Measurements from ENCODE around the gene GIGYF2.
"Not testable (repeated sequence)": the region's sequence is repeated elsewhere in the genome, so short reads cannot be mapped to it uniquely, and the experiment has no call there.

GIGYF2 gene

DNA sequence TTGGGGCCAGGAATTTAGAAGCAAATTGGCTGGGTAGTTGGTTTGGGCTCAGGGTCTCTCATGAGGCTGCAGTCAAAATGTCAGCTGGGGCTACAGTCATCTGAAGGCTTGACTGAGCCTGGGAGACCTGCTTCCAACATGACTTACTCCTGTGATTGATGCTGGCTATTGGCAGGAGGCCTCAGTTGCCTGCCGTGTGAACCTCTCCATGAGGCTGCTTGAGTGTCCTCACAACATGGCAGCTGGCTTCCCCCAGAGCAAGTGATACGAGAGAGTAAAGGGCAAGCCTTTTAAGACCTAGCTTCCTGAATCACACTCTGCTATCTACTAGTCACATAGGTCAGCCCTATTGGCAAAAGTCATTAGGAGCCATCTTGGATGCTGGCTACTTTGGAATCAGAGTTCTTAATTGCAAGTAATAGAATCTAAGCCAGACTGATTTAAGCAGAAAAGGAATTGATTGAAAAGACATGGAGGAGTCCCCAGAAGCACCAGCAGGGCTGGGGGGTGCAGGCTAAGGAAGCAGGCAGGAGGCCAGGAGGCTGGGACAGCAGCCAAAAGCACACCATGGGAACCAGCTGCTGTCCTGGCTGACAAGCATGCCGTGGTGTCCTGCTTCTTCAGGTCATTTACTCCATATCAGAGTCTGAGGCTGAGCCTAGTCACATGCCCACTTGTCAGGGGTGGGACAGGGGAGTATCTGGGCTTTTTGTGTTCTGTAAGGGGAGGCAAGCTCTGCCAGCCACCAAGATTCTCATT lies 7.8 kb upstream of the GIGYF2 start:
- TF ChIP-seq GLIS1 (tag by site-specific recombination; IDR thresholded peaks at IDR 0.05) (peak; percentile 51), ZNF175 (tag by site-specific recombination; IDR thresholded peaks at IDR 0.05) (no peak), ZNF677 (tag by site-specific recombination; IDR thresholded peaks at IDR 0.05) (no peak), TRIM28 (IDR thresholded peaks at IDR 0.05; ENCODE audit: borderline replicate concordance, low read length) (no peak), ZNF510 (tag by site-specific recombination; IDR thresholded peaks at IDR 0.05; ENCODE audit: insufficient replicate concordance) (no peak), GLIS2 (tag by site-specific recombination; IDR thresholded peaks at IDR 0.05) (no peak), ZNF138 (tag by site-specific recombination; IDR thresholded peaks at IDR 0.05; ENCODE audit: borderline replicate concordance) (no peak), ZNF549 (tag by site-specific recombination; IDR thresholded peaks at IDR 0.05) (no peak), ZNF423 (tag by site-specific recombination; IDR thresholded peaks at IDR 0.05) (no peak), ZIC2 (tag by site-specific recombination; IDR thresholded peaks at IDR 0.05) (peak; percentile 61), ZNF133 (tag by site-specific recombination; IDR thresholded peaks at IDR 0.05) (no peak), ZNF426 (tag by site-specific recombination; IDR thresholded peaks at IDR 0.05) (no peak), ZNF416 (tag by site-specific recombination; IDR thresholded peaks at IDR 0.05) (no peak)
- TF ChIP-seq, protein P1, sequence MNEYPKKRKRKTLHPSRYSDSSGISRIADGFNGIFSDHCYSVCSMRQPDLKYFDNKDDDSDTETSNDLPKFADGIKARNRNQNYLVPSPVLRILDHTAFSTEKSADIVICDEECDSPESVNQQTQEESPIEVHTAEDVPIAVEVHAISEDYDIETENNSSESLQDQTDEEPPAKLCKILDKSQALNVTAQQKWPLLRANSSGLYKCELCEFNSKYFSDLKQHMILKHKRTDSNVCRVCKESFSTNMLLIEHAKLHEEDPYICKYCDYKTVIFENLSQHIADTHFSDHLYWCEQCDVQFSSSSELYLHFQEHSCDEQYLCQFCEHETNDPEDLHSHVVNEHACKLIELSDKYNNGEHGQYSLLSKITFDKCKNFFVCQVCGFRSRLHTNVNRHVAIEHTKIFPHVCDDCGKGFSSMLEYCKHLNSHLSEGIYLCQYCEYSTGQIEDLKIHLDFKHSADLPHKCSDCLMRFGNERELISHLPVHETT (tag by site-specific recombination; IDR thresholded peaks at IDR 0.05), result no peak
- TF ChIP-seq, protein P2, sequence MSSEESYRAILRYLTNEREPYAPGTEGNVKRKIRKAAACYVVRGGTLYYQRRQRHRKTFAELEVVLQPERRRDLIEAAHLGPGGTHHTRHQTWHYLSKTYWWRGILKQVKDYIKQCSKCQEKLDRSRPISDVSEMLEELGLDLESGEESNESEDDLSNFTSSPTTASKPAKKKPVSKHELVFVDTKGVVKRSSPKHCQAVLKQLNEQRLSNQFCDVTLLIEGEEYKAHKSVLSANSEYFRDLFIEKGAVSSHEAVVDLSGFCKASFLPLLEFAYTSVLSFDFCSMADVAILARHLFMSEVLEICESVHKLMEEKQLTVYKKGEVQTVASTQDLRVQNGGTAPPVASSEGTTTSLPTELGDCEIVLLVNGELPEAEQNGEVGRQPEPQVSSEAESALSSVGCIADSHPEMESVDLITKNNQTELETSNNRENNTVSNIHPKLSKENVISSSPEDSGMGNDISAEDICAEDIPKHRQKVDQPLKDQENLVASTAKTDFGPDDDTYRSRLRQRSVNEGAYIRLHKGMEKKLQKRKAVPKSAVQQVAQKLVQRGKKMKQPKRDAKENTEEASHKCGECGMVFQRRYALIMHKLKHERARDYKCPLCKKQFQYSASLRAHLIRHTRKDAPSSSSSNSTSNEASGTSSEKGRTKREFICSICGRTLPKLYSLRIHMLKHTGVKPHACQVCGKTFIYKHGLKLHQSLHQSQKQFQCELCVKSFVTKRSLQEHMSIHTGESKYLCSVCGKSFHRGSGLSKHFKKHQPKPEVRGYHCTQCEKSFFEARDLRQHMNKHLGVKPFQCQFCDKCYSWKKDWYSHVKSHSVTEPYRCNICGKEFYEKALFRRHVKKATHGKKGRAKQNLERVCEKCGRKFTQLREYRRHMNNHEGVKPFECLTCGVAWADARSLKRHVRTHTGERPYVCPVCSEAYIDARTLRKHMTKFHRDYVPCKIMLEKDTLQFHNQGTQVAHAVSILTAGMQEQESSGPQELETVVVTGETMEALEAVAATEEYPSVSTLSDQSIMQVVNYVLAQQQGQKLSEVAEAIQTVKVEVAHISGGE (tag by site-specific recombination; conservative IDR thresholded peaks at IDR 0.05; ENCODE audit: low read depth), result no peak
- TF ChIP-seq, protein P3, sequence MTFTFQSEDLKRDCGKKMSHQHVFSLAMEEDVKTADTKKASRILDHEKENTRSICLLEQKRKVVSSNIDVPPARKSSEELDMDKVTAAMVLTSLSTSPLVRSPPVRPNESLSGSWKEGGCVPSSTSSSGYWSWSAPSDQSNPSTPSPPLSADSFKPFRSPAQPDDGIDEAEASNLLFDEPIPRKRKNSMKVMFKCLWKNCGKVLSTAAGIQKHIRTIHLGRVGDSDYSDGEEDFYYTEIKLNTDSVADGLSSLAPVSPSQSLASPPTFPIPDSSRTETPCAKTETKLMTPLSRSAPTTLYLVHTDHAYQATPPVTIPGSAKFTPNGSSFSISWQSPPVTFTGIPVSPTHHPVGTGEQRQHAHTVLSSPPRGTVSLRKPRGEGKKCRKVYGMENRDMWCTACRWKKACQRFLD (tag by site-specific recombination; IDR thresholded peaks at IDR 0.05), result no peak
- TF ChIP-seq, protein P4, sequence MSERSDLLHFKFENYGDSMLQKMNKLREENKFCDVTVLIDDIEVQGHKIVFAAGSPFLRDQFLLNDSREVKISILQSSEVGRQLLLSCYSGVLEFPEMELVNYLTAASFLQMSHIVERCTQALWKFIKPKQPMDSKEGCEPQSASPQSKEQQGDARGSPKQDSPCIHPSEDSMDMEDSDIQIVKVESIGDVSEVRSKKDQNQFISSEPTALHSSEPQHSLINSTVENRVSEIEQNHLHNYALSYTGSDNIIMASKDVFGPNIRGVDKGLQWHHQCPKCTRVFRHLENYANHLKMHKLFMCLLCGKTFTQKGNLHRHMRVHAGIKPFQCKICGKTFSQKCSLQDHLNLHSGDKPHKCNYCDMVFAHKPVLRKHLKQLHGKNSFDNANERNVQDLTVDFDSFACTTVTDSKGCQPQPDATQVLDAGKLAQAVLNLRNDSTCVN (tag by site-specific recombination; optimal IDR thresholded peaks at IDR 0.05), result no peak
- Histone ChIP-seq H3K36me3 (ENCODE audit: control insufficient read depth in 2 of 2, insufficient read depth in 1 of 2, low read length in 2 of 2) (no peaks in the 10 kb centered on the region), H3K9me3 (ENCODE audit: control insufficient read depth, insufficient read depth, low read depth, low read length) (no peaks in the 10 kb centered on the region), H3K27ac (ENCODE audit: extremely low read depth, low read depth, low read length) (no peak overlapping the region), H3K4me1 (ENCODE audit: control insufficient read depth, insufficient read depth, low read length) (no peaks in the 10 kb centered on the region), H3K4me3 (ENCODE audit: low read depth, low read length) (no peak overlapping the region)
- ChIA-PET CTCF (interaction anchor here (1.4 kb wide), 1 partner anchor 78 kb away, joined by 3 read pairs; no protein-coding TSS in a partner anchor), POLR2A (interaction anchor here (1.1 kb wide), 1 partner anchor 56 kb away, joined by 3 read pairs; no protein-coding TSS in a partner anchor)

DNA sequence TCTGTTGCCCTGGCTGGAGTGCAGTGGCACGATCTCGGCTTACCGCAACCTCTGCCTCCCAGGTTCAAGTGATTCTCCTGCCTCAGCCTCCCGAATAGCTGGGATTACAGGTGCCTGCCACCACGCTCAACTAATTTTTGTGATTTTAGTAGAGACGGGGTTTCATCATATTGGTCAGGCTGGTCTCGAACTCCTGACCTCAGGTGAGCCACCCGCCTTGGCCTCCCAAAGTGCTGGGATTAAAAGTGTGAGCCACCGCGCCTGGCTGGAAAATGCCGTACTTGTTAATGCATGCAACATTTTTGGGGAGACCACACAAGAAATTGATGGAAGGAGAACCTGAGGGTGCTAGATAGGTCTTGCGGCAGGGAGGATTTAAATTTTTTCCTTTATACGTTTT lies 6.0 kb upstream of the GIGYF2 start:
- H3K4me3 ChIP-seq (ENCODE audit: low read depth, low read length); H3K27ac ChIP-seq (ENCODE audit: extremely low read depth, low read depth, low read length); H3K36me3 ChIP-seq (ENCODE audit: control insufficient read depth in 2 of 2, insufficient read depth in 1 of 2, low read length in 2 of 2); H3K4me1 ChIP-seq (ENCODE audit: control insufficient read depth, insufficient read depth, low read length); POLR2A ChIA-PET; H3K9me3 ChIP-seq (ENCODE audit: control insufficient read depth, insufficient read depth, low read depth, low read length); CTCF ChIA-PET: not testable (repeated sequence)

All from HEK293 (cell line).